Cardiac fibroblast (primary cell): Measurements from ENCODE around the gene CENPF.
"Not testable (repeated sequence)": the region's sequence is repeated elsewhere in the genome, so short reads cannot be mapped to it uniquely, and the experiment has no call there.

Experiments used
- DNase-seq, 2 donors: peaks; one replicate each; pipeline versions ENCODE4 v3.0.0 to v3.0.0-alpha.2; 2010; ENCODE audit warnings: low read depth in 2 of 2
- H3K4me3 ChIP-seq, 2 donors: replicated peaks in 1 of 2; 1 replicate in 1 of 2; 2 replicates in 1 of 2; pipeline ENCODE4 v1.5.1; 2011; ENCODE audit warnings: low read depth in 2 of 2, low read length in 2 of 2, mild to moderate bottlenecking in 2 of 2, moderate library complexity in 1 of 2
- TF ChIP-seq, protein P1 (sequence below): IDR thresholded peaks from one replicate; pipeline ENCODE4 v1.5.1; 2011; ENCODE audit warnings: low read depth, mild to moderate bottlenecking, low read length, inconsistent platforms

Gene CENPF

DNA sequence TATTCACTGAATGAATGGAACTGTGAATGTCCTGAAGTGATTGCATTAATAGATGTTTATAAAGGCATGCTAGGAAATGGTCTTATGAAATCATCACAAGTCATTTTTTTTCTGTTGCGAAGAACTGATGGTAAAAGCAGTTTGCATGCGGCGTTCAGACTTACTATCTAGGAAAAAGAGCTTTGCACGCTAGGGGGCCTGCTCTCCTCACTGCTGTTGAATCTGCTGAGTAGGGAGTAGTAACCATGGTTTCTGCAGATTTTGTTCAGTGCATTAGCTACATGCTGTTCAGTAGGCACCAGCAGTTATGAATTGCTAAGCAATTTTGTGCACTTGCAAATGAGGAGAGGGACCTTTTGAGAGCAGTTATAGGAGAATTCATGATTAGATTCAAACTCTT is 57.9 kb downstream of the CENPF start:
- no peak overlapping the region for H3K4me3 ChIP-seq
- TF ChIP-seq, protein P1, sequence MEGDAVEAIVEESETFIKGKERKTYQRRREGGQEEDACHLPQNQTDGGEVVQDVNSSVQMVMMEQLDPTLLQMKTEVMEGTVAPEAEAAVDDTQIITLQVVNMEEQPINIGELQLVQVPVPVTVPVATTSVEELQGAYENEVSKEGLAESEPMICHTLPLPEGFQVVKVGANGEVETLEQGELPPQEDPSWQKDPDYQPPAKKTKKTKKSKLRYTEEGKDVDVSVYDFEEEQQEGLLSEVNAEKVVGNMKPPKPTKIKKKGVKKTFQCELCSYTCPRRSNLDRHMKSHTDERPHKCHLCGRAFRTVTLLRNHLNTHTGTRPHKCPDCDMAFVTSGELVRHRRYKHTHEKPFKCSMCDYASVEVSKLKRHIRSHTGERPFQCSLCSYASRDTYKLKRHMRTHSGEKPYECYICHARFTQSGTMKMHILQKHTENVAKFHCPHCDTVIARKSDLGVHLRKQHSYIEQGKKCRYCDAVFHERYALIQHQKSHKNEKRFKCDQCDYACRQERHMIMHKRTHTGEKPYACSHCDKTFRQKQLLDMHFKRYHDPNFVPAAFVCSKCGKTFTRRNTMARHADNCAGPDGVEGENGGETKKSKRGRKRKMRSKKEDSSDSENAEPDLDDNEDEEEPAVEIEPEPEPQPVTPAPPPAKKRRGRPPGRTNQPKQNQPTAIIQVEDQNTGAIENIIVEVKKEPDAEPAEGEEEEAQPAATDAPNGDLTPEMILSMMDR = peak; percentile 71
- DNase-seq = peak; percentile 75 to 85

DNA sequence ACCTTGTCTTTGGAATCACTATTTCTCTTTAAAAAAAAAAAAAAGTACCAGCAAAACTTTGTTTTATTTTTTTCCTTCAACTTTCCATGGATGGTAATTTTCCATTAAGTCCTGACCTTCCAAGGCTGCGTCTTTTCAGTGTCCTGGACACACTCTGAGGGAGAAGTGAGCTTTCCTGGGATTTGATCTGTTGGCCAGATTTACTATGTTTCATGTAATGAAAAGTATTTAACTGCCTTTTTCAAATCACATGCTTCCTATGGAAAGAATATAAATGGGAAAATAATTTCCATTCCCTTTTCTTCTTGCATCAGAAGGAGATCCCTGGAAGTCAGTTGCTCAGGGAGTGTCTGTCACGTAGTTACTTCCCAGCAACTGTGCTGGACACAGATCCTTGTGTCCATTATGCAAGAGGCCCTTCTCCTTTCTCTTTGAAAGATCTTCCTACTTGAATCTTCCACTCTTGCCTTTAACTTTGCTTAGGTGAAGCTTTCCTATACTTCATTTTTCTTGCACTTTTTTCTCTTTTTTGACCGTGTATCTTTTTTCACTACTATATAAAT is 59.3 kb downstream of the CENPF start:
- H3K4me3 ChIP-seq = no peak overlapping the region
- TF ChIP-seq, protein P1 = no peak
- no peak for DNase-seq

DNA sequence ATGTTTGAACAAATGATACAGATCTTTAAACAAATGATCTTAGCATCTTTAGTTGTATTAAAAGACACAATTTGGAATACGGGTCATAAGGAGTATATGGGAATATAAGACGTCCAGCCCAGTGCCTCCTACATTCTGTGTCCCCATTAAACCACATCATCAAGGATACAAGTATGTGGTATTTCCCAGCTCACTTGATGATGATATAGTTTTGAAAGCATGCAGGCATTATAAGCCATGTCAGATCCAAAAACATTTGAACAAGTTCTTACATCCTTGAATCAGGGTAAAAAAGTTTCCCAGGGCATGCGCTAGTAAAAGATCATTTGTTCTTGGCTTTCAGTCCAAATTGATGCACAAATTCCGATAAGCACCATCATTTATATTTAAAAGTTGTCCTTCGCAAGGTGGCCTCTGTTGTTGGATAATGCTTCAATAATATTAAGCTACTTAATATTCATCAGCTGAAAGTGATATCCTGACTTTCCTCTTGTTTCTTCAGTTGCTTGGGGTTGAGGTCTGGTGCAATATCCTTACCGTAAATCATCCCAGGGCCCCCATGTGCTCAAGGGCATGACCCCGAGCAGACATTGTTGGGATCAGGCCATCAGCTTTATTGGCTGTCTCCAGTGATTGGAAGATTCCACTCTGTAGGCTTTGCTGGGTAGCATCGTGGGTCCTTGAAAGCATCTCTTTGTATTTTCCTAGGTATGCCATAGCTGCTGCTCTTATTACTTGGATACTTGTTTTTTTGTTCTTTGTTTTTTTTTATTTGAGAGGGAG is 61.8 kb downstream of the CENPF start:
- no peak for DNase-seq
- TF ChIP-seq, protein P1 = no peak

DNA sequence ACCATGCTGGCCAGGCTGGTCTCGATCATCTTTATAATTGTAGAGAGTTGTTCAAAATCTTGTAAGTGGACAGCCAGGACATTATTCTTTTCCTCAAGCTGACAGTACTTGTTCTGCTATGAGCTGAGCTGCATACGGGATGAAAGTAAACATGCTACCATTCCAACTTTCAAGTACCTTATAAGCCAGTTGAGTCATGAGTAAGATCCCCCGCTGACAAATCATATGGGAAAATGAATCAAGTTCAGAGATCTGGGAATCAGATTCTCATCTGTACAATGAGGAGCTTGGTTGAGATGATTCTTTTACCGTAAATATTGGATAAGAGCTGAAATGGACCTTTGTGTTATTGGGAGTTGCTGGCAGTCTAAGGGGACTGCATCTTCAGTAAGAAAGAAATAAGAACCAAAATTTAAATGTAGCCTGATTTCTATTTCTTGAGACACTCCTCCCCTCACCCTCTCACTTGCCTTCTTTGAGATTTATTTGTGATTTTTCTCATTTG is 62.7 kb downstream of the CENPF start:
- TF ChIP-seq, protein P1 = no peak

More for the DNA sequence above, 61.8 kb downstream of the CENPF start:
- no peak overlapping the region for H3K4me3 ChIP-seq

DNA sequence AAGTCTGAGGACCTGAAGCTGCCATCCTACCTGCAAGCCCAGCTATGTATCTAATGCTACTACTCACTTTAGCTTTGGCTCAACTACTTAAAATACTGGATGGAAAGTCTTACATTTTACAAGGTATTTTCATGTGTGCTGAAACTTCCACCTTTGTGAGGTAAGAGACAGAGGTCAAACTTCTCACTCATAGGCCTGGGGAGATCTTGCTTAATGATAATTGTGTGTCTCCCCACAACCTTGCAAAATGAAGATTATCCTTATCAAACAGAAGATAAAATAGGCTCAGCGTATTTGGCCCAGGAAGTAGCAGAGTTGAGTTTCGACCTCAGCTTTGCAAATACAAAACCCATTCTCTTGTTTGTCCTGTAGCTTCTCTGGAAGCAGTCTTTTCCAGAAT is 63.7 kb downstream of the CENPF start:
- TF ChIP-seq, protein P1 = no peak
- H3K4me3 ChIP-seq = no peak overlapping the region
- DNase-seq = no peak

More for the DNA sequence above, 62.7 kb downstream of the CENPF start:
- no peak overlapping the region for H3K4me3 ChIP-seq
- DNase-seq = peak in 1 of 2 donors; percentile 13

DNA sequence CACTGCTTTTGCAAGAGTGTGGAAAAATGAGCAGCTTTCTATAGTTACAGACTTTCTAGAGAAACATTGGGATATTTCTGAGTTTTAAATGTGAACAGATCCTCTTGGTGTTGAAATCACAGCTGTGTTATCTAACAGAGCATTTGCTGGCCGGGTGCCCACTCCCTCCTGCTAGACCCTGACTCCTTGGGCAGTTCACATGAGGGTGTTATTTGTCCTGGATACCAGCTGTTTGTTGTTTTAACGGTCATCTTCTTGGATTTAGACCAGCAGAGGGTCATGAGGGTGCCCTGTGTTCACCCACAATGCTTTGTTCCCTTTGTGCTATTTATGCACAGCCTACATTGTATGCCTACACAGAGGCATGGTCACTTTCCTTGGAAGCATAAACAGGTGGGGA is 67.1 kb downstream of the CENPF start:
- TF ChIP-seq, protein P1 = no peak
- no peak overlapping the region for H3K4me3 ChIP-seq
- peak; percentile 52 to 91 for DNase-seq

DNA sequence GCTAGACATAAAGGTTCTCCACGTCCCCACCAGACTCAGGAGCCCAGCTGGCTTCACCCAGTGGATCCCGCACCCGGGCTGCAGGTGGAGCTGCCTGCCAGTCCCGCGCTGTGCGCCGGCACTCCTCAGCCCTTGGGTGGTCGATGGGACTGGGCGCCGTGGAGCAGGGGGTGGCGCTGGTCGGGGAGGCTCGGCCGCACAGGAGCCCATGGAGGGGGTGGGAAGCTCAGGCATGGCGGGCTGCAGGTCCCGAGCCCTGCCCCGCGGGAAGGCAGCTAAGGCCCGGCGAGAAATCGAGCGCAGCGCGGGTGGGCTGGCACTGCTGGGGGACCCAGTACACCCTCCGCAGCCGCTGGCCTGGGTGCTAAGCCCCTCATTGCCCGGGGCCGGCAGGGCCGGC is 70.0 kb downstream of the CENPF start:
- H3K4me3 ChIP-seq, DNase-seq: not testable (repeated sequence)
